Duodenal mucosa (tissue), 2 donors: ENCODE measurements around the gene STRA8.
"Not testable (repeated sequence)": the region's sequence is repeated elsewhere in the genome, so short reads cannot be mapped to it uniquely, and the experiment has no call there.

Source experiments
- H3K27ac ChIP-seq: one replicate; pipeline ENCODE4 v1.7.0; 2013; ENCODE audit warnings: low read depth, low read length
- H3K27me3 ChIP-seq, 2 donors: one replicate each; pipeline ENCODE4 v1.7.0; 2013; ENCODE audit warnings: low read length in 2 of 2, control low read depth in 1 of 2; ENCODE audit not compliant: insufficient read depth in 2 of 2, control insufficient read depth in 1 of 2
- H3K36me3 ChIP-seq, 2 donors: one replicate each; pipeline ENCODE4 v1.7.0; 2013; ENCODE audit warnings: low read length in 2 of 2, control low read depth in 1 of 2; ENCODE audit not compliant: insufficient read depth in 2 of 2, control insufficient read depth in 1 of 2
- H3K4me1 ChIP-seq, 2 donors: one replicate each; pipeline ENCODE4 v1.7.0; 2013; ENCODE audit warnings: low read length in 2 of 2, control low read depth in 1 of 2; ENCODE audit not compliant: insufficient read depth in 2 of 2, control insufficient read depth in 1 of 2
- H3K4me3 ChIP-seq, 2 donors: one replicate each; pipeline ENCODE4 v1.7.0; 2013; ENCODE audit warnings: low read length in 2 of 2, low read depth in 1 of 2
- H3K9ac ChIP-seq, 2 donors: one replicate each; pipeline ENCODE4 v1.7.0; 2013; ENCODE audit warnings: low read length in 2 of 2, low read depth in 1 of 2
- H3K9me3 ChIP-seq, 2 donors: one replicate each; pipeline ENCODE4 v1.7.0; 2013; ENCODE audit warnings: low read length in 2 of 2, control low read depth in 1 of 2; ENCODE audit not compliant: control insufficient read depth in 1 of 2

The STRA8 gene

DNA sequence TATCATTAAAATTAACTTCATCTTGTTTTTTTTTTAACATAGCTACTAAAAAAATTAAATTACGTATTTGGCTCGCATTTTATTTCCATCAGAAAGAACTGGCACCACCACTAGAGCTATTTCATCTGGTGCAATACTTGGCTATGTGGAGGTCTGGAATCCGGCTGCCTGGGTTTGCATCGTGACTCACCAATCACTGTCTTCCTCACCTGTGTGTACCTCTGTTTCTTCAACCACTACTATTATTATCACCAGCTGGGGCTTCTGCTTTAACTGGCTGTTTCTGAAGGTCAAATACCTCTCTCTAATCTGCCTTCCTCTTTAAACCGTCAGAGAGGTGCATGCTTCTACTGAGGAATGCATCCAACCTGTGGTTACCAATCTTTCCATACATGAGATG, 28.8 kb upstream of the STRA8 start:
- no peaks in the 10 kb centered on the region for H3K27me3 ChIP-seq
- H3K9ac ChIP-seq, result no peak overlapping the region
- H3K36me3 ChIP-seq, result peaks cover 0 to 38% of the 10 kb centered on the region in 2 donors
- H3K27ac ChIP-seq, result no peak overlapping the region
- H3K4me1 ChIP-seq, result peaks cover 4 to 11% of the 10 kb centered on the region in 2 donors
- H3K4me3 ChIP-seq, result no peak overlapping the region
- no peaks in the 10 kb centered on the region for H3K9me3 ChIP-seq

DNA sequence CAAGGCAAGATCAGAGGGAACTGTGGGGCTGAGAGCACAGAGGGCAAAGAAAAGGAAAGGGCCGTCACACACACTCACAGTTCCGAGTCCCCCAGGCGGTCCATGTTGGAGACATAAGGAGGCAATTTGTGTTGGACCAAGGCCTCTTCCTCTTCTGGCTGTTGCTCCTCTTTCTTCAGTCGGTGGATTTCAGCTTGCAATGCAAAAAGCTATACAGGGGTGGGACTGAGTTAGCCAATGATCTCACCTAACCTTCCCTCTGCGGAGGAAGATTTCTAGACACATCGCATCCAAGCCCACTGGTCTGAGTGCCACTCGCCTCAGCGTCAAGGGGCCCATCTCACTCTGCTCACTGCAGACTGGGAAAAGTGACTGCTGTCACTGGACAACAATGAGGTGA, 27.8 kb upstream of the STRA8 start:
- Histone ChIP-seq H3K9ac (no peak overlapping the region), H3K4me3 (no peak overlapping the region), H3K36me3 (peaks cover 0 to 28% of the 10 kb centered on the region in 2 donors), H3K27ac (no peak overlapping the region), H3K9me3 (no peaks in the 10 kb centered on the region), H3K4me1 (peaks cover 10 to 16% of the 10 kb centered on the region in 2 donors), H3K27me3 (no peaks in the 10 kb centered on the region)

DNA sequence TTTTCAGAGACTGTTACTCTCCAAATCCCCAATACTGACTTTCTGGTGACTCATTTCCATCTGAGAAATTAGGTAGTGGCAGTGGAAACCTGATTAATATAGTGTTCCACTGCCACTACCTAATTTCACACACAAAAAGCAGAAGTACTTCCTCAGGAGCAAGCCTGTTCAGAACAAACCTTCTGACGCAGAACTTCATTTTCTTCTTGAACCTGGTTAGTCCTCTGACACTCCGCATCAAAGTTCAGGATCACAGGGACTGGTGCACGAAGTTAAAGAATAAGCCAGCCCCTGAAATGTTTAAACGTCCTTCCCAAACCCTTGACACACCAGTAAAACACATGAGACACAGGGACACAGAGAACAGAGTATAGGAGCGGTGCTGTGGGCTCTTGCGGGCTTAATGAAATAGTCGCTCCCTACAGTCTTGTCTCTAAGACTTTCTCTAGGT, 26.7 kb upstream of the STRA8 start:
- H3K27ac ChIP-seq, result peak overlapping the region; percentile 38
- H3K4me3 ChIP-seq, result no peak overlapping the region
- H3K27me3 ChIP-seq, result no peaks in the 10 kb centered on the region
- peaks cover 11 to 16% of the 10 kb centered on the region in 2 donors for H3K4me1 ChIP-seq
- no peaks in the 10 kb centered on the region for H3K9me3 ChIP-seq
- H3K36me3 ChIP-seq, result peaks cover 0 to 25% of the 10 kb centered on the region in 2 donors
- no peak overlapping the region for H3K9ac ChIP-seq

DNA sequence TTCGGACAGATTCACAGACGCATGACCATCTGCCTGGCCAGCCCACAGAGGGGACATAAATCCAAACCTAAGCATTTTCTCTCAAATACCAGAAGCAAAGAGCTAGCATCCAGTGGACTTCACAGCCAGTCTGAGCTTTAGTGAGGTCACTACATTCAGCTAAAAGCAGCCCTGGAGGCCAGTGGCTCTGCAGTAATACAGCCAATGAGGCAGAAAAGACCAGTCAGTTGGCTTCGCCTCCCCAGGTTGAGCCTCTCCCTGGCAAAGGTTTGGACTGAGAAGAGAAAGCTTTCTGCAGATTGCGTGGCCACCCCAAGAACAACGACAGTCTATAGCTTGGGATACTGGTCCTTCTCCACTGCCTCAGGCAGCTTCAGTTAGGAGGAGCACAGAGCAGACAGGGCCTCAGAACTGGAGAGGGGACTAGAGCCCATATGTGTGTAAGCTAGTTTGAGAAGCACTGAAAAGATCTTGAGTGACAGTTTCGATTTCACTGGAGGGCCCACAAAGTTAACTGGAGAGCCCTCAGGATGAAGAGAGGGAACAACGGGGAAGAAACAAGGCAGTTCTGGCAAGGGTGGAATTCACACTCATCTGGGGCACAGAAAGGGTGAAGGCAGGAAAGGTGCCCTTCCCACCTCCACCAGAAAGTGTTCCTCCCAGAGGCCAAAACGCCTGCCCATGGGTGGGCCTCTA, 26.1 kb upstream of the STRA8 start:
- Histone ChIP-seq H3K9ac (no peak overlapping the region), H3K27me3 (no peaks in the 10 kb centered on the region), H3K27ac (peak overlapping the region; percentile 38), H3K36me3 (peaks cover 0 to 25% of the 10 kb centered on the region in 2 donors), H3K4me3 (no peak overlapping the region), H3K9me3 (no peaks in the 10 kb centered on the region), H3K4me1 (peaks cover 11 to 16% of the 10 kb centered on the region in 2 donors)

DNA sequence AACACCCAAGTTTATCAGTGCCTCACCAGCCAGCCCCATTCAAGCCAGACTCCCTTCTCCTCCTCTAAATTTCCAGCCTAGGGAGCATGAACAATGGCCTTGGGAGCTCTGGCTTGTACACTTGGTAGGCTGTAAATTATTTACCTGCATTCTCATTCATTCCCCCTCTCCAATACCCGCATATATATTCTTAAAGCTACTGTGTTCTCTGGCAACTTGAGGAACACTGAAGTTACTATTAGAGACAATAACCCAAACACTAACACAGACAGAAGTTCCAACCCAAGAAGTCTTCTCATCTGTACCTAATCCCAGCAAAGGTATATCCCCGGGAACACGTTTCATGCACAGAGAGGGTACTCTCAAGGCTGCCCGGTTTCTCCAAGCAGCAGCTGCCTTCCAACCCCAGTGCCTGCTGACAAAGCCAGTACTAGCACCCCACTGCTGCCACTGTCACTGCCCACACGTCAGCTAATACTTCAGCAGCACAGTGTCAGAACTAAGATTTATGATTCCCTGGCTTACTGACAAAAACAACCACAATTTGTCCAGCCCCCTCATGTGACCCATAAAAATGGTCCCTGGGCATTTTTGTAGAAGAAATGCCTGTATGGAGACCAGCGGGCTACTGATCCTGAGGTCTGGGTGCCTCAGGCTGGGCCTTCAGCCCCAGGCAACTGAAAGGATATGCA, 25.4 kb upstream of the STRA8 start:
- no peaks in the 10 kb centered on the region for H3K9me3 ChIP-seq

DNA sequence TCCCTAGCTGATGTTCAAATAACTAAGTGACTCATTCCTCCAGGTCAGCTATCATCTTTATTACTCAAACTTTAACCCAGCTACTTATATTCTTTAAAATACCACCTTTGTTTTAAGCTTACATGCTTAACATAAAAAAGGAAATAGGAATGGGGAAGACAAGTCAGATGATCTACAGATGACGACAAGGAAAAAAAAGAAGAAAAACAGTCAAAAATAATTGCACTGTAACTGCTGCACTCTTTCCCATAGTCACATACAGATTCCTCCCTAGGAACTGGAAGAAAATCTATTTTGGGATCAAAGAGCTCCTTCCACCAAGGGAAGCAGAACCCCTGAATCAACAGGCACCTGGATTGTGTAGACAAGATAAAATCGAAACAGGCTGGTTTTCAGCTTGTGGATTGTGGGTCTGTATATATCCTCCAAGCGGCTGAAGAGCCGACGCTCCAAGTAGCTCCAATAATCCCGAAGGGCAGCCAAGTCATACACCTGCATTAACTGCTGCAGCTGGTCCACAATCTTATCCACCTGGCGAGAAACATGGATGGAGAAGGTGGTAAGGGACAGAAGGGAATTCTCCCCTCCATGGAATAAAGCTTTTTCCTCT, 24.3 kb upstream of the STRA8 start:
- Histone ChIP-seq H3K4me3 (no peak overlapping the region), H3K27ac (no peak overlapping the region), H3K9me3 (no peaks in the 10 kb centered on the region), H3K9ac (no peak overlapping the region), H3K27me3 (no peaks in the 10 kb centered on the region), H3K36me3 (peaks cover 0 to 11% of the 10 kb centered on the region in 2 donors), H3K4me1 (peaks cover 11 to 16% of the 10 kb centered on the region in 2 donors)

More for the DNA sequence above, 25.4 kb upstream of the STRA8 start:
- peaks cover 0 to 21% of the 10 kb centered on the region in 2 donors for H3K36me3 ChIP-seq
- no peaks in the 10 kb centered on the region for H3K27me3 ChIP-seq
- H3K4me3 ChIP-seq, result no peak overlapping the region
- H3K4me1 ChIP-seq, result peaks cover 11 to 16% of the 10 kb centered on the region in 2 donors
- H3K27ac ChIP-seq, result peak overlapping the region; percentile 60
- H3K9ac ChIP-seq, result no peak overlapping the region

DNA sequence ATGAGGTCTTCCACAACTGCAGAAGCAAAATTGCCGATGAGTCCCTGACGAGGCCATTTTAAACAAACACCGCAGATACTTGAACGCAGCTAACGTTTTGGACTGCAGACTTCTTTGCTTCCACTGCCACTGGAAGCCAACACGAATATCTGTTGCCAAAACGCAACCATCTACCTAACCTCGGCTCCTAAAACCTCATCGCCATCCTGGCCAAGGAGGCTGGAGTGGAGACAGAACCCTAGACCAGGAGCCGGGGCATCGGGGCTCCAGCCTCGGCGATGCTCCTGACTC, 22.8 kb upstream of the STRA8 start:
- Histone ChIP-seq H3K4me1 (peaks cover 11 to 16% of the 10 kb centered on the region in 2 donors), H3K36me3 (peaks cover 0 to 2% of the 10 kb centered on the region in 2 donors), H3K9ac (peak overlapping the region; percentile 83 to 88)

DNA sequence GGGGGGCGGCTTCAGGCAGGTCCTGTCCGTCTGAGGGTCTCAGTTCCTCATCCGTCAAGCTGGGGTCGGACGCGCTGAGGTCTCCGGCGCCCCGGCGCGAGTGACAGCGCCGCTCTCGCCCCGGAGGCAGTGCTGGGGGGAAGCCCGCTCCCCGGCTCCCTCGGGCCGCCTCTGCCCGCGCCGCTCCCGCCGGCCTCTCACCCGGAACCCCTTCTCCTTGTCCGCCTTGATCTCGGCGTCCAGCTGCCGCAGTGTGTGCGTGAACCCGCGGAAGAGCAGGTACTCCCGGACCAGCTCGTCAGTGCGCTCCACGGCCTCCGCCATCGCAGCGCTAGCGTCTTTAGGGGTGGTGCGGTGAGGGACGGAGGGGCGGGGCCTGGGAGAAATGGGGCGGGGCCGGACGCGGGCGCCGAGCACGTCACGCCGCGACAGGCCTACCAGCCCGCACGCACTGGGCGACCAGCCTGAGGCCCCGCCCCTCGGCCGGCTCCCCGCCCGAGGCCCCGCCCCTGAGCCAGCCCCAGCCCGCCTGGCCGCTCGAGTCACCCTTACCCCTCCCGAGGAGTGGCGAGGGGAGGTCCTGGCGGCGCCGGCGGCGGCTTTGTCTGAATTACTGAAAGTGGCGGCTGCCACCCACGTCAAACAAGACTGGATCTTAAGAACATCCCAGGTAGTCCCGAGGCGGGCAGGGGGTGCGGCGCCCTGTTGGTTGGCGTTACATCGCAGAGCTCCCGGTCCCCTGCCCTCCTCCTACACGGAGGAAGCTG, 22.3 kb upstream of the STRA8 start, which contains the start of gene WDR91:
Gene WDR91 (minus strand): TSS at position 348 of the 767 bp plus-strand sequence. CDS start 24 bp downstream, at position 324.
- Histone ChIP-seq H3K9me3 (no peaks in the 10 kb centered on the region), H3K4me1 (peaks cover 11 to 16% of the 10 kb centered on the region in 2 donors), H3K27ac (peak within 1 kb of the TSS; percentile 69), H3K9ac (peak within 1 kb of the TSS; percentile 83 to 88), H3K36me3 (no peaks in the 10 kb centered on the region), H3K4me3 (peak within 1 kb of the TSS; percentile 92 to 95), H3K27me3 (no peaks in the 10 kb centered on the region)

More for the DNA sequence above, 22.8 kb upstream of the STRA8 start:
- H3K27me3 ChIP-seq, result no peaks in the 10 kb centered on the region
- H3K27ac ChIP-seq, result peak overlapping the region; percentile 69
- H3K9me3 ChIP-seq, result no peaks in the 10 kb centered on the region
- peak overlapping the region; percentile 92 to 95 for H3K4me3 ChIP-seq

DNA sequence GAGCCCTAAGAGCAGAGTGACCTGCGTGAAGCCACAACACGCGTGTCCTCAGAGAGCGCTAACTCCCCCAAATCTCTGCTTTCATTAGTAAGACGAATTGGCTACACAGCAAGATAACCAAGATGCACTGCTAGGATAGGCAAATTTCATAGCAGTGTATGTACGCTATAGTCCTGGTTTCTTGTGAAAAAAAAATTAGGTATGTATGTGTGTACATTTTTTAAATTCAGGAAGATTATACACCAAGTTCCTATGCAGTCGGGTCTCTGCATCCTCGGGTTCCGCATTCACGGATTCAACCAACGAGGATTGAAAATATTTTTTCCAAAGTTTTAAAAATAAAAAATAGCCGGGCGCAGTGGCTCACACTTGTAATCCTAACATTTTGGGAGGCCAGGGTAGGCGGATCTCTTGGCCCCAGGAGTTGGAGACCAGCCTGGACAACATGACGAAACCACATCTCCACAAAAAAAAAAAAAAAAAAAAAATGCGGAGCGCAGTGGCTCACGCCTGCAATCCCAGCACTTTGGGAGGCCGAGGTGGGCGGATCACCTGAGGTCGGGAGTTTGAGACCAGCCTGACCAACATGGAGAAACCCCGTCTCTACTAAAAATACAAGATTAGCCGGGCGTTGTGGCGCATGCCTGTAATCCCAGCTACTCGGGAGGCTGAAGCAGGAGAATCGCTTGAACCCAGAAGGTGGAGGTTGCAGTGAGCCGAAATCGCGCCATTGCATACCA, 21.5 kb upstream of the STRA8 start:
- H3K27me3 ChIP-seq, H3K36me3 ChIP-seq, H3K9me3 ChIP-seq: not testable (repeated sequence)
- Histone ChIP-seq H3K4me3 (peak overlapping the region; percentile 72 to 83), H3K4me1 (peaks cover 11 to 16% of the 10 kb centered on the region in 2 donors), H3K27ac (peak overlapping the region; percentile 46), H3K9ac (peak overlapping the region; percentile 59 to 76)
